ENCODE measurements around the gene ABCA1.

ABCA1 gene

DNA sequence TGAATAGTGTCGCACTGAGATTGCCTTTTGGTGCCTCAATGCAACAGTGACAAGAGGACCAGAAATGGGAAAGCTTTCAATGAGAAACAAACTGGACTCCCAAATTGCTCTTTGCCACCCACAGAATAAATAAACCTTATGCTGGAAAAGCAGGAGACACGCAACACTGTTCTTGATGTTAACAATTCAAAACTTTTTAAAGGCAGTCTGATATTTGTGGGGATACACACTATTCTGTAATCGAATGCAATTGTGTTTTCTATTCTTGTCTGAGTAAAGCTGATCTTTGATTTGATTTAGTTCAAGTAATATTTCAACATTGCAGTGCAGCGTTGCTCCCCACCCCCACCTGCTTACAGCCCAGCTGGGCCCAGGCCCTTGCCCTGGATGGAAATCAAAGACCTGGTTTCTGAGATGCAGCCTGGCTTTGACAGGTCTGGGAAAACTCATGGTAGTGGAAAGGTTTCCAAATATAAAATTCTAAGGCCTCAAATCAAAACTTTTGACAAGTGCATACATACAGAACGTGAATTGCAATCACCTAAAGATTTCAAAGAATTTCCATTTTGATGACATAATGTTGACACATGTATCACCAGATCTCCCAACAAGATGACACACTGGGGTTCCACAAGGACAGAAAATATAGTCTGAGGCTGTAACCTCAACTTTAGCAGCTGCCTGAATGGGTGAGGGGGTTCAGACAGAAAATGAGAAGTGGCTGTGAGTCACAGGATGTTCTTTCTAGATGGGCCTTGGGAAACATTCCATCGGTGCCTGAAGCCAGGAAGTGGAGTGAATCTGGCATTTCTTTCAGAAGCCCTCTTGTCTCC lies 55.1 kb downstream of the ABCA1 start:
- no peaks in the 10 kb centered on the region for H3K36me3 ChIP-seq (ENCODE audit: control insufficient read depth, insufficient read depth, low read length)
- H3K27ac ChIP-seq (ENCODE audit: insufficient read depth, low read length, poor library complexity, severe bottlenecking): no peak overlapping the region
- H3K4me1 ChIP-seq (ENCODE audit: control insufficient read depth, insufficient read depth, low read length, poor library complexity, severe bottlenecking): no peaks in the 10 kb centered on the region
- H3K27me3 ChIP-seq (replicated peaks; ENCODE audit: control insufficient read depth, insufficient read depth, low read length, poor library complexity, severe bottlenecking): no peaks in the 10 kb centered on the region
- DNase-seq: no peak
- no peaks in the 10 kb centered on the region for H3K9me3 ChIP-seq (ENCODE audit: control insufficient read depth, low read length)
- H3K4me3 ChIP-seq (ENCODE audit: insufficient read depth, low read depth, low read length, poor library complexity, severe bottlenecking): no peak overlapping the region

DNA sequence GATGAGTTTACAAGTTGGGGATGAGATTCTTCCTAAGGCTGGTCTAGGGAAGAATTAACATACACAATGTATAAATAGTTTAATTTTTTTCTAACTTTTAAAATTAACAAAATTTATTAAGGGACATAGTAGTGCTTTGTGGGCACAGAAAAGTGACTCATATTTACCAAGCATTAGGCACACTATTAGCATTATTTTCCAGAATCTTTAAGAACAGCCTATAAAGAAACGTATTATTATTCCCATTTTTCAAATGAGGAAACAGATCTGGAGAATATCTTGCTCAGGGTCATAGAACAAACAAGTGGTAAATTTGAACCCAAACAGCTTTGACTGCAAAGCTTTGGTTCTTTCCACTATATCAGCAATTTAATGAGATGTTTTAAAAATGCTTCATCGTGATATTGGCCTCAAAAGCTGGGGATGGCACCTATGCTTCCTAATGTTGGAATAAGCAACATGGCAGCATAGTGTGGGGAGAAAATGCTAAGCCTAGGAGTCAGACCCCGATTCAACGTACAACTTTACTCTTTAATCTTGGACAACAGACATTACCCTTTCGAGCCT lies 55.9 kb downstream of the ABCA1 start:
- no peaks in the 10 kb centered on the region for H3K4me1 ChIP-seq (ENCODE audit: control insufficient read depth, insufficient read depth, low read length, poor library complexity, severe bottlenecking)
- H3K27me3 ChIP-seq (replicated peaks; ENCODE audit: control insufficient read depth, insufficient read depth, low read length, poor library complexity, severe bottlenecking): no peaks in the 10 kb centered on the region
- H3K36me3 ChIP-seq (ENCODE audit: control insufficient read depth, insufficient read depth, low read length): no peaks in the 10 kb centered on the region
- no peak for DNase-seq
- no peaks in the 10 kb centered on the region for H3K9me3 ChIP-seq (ENCODE audit: control insufficient read depth, low read length)
- H3K27ac ChIP-seq (ENCODE audit: insufficient read depth, low read length, poor library complexity, severe bottlenecking): no peak overlapping the region
- H3K4me3 ChIP-seq (ENCODE audit: insufficient read depth, low read depth, low read length, poor library complexity, severe bottlenecking): no peak overlapping the region

- H3K27me3 ChIP-seq (replicated peaks; ENCODE audit: control insufficient read depth, insufficient read depth, low read length, poor library complexity, severe bottlenecking): no peaks in the 10 kb centered on the region
- H3K9me3 ChIP-seq (ENCODE audit: control insufficient read depth, low read length): no peaks in the 10 kb centered on the region
- H3K4me3 ChIP-seq (ENCODE audit: insufficient read depth, low read depth, low read length, poor library complexity, severe bottlenecking): no peak overlapping the region
- DNase-seq: no peak
- no peaks in the 10 kb centered on the region for H3K4me1 ChIP-seq (ENCODE audit: control insufficient read depth, insufficient read depth, low read length, poor library complexity, severe bottlenecking)
- H3K36me3 ChIP-seq (ENCODE audit: control insufficient read depth, insufficient read depth, low read length): no peaks in the 10 kb centered on the region
- H3K27ac ChIP-seq (ENCODE audit: insufficient read depth, low read length, poor library complexity, severe bottlenecking): no peak overlapping the region
These were observed 58.1 kb downstream of the ABCA1 start for GRCh38 chr9:104869811-104870210.

GRCh38 chr9:104868687-104869404 lies 59.1 kb downstream of the ABCA1 start:
- Histone ChIP-seq H3K36me3 (ENCODE audit: control insufficient read depth, insufficient read depth, low read length) (no peaks in the 10 kb centered on the region), H3K27ac (ENCODE audit: insufficient read depth, low read length, poor library complexity, severe bottlenecking) (no peak overlapping the region), H3K4me1 (ENCODE audit: control insufficient read depth, insufficient read depth, low read length, poor library complexity, severe bottlenecking) (no peaks in the 10 kb centered on the region), H3K27me3 (replicated peaks; ENCODE audit: control insufficient read depth, insufficient read depth, low read length, poor library complexity, severe bottlenecking) (no peaks in the 10 kb centered on the region), H3K9me3 (ENCODE audit: control insufficient read depth, low read length) (no peaks in the 10 kb centered on the region), H3K4me3 (ENCODE audit: insufficient read depth, low read depth, low read length, poor library complexity, severe bottlenecking) (no peak overlapping the region)
- no peak for DNase-seq

GRCh38 chr9:104868303-104868686 lies 59.7 kb downstream of the ABCA1 start:
- H3K27ac ChIP-seq (ENCODE audit: insufficient read depth, low read length, poor library complexity, severe bottlenecking): no peak overlapping the region
- no peaks in the 10 kb centered on the region for H3K9me3 ChIP-seq (ENCODE audit: control insufficient read depth, low read length)
- no peak for DNase-seq
- no peak overlapping the region for H3K4me3 ChIP-seq (ENCODE audit: insufficient read depth, low read depth, low read length, poor library complexity, severe bottlenecking)
- no peaks in the 10 kb centered on the region for H3K36me3 ChIP-seq (ENCODE audit: control insufficient read depth, insufficient read depth, low read length)
- no peaks in the 10 kb centered on the region for H3K4me1 ChIP-seq (ENCODE audit: control insufficient read depth, insufficient read depth, low read length, poor library complexity, severe bottlenecking)
- H3K27me3 ChIP-seq (replicated peaks; ENCODE audit: control insufficient read depth, insufficient read depth, low read length, poor library complexity, severe bottlenecking): no peaks in the 10 kb centered on the region

DNA sequence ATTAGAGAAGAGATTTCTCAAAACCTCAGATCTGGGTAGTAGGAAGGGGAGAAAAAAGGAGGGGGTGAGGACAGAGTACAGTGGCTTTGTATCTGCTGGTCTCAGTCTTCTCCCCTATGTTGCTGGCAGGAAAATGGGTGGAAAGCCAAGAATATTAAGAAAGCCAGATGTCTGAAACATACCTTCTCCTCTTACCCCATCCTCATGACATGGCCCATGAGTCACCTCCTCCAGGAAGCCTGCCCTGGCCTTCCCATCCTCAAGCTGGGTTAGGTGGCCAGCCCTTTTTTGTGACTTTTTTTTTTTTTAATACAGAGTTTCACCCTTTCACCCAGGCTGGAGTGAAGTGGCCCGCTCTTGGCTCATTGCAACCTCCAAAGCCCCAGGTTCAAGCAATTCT lies 61.8 kb downstream of the ABCA1 start:
- Histone ChIP-seq H3K4me1 (ENCODE audit: control insufficient read depth, insufficient read depth, low read length, poor library complexity, severe bottlenecking) (no peaks in the 10 kb centered on the region), H3K36me3 (ENCODE audit: control insufficient read depth, insufficient read depth, low read length) (no peaks in the 10 kb centered on the region), H3K4me3 (ENCODE audit: insufficient read depth, low read depth, low read length, poor library complexity, severe bottlenecking) (no peak overlapping the region), H3K9me3 (ENCODE audit: control insufficient read depth, low read length) (no peaks in the 10 kb centered on the region), H3K27me3 (replicated peaks; ENCODE audit: control insufficient read depth, insufficient read depth, low read length, poor library complexity, severe bottlenecking) (no peaks in the 10 kb centered on the region), H3K27ac (ENCODE audit: insufficient read depth, low read length, poor library complexity, severe bottlenecking) (no peak overlapping the region)
- DNase-seq: no peak

DNA sequence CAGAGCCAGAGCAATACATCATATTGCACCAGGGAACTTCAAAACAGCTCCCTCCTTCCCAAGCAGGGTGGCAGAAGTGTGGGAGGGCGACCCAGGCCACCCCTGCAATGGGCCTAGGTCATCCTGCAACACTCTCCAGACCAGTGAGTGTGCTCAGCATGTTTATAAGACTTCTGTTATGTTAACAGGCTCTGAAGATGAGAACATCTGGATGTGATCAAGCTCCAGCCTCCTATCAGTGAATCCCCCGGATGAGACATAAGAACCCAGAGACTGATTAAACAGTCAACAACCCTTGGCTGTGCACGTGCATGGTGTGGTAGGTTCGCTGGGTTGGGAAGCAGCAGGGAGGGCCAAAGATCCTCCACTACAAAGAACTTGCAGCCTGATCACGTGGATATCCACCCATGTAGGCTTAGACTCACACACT lies 63.3 kb downstream of the ABCA1 start:
- no peak overlapping the region for H3K27ac ChIP-seq (ENCODE audit: insufficient read depth, low read length, poor library complexity, severe bottlenecking)
- no peak overlapping the region for H3K4me3 ChIP-seq (ENCODE audit: insufficient read depth, low read depth, low read length, poor library complexity, severe bottlenecking)
- no peaks in the 10 kb centered on the region for H3K9me3 ChIP-seq (ENCODE audit: control insufficient read depth, low read length)
- no peaks in the 10 kb centered on the region for H3K36me3 ChIP-seq (ENCODE audit: control insufficient read depth, insufficient read depth, low read length)
- DNase-seq: no peak
- H3K4me1 ChIP-seq (ENCODE audit: control insufficient read depth, insufficient read depth, low read length, poor library complexity, severe bottlenecking): no peaks in the 10 kb centered on the region
- no peaks in the 10 kb centered on the region for H3K27me3 ChIP-seq (replicated peaks; ENCODE audit: control insufficient read depth, insufficient read depth, low read length, poor library complexity, severe bottlenecking)

- no peaks in the 10 kb centered on the region for H3K9me3 ChIP-seq (ENCODE audit: control insufficient read depth, low read length)
- H3K36me3 ChIP-seq (ENCODE audit: control insufficient read depth, insufficient read depth, low read length): no peaks in the 10 kb centered on the region
- no peaks in the 10 kb centered on the region for H3K4me1 ChIP-seq (ENCODE audit: control insufficient read depth, insufficient read depth, low read length, poor library complexity, severe bottlenecking)
- H3K4me3 ChIP-seq (ENCODE audit: insufficient read depth, low read depth, low read length, poor library complexity, severe bottlenecking): no peak overlapping the region
- H3K27me3 ChIP-seq (replicated peaks; ENCODE audit: control insufficient read depth, insufficient read depth, low read length, poor library complexity, severe bottlenecking): no peaks in the 10 kb centered on the region
- no peak overlapping the region for H3K27ac ChIP-seq (ENCODE audit: insufficient read depth, low read length, poor library complexity, severe bottlenecking)
- peak in 2 of 3 donors; percentile 5 to 14 for DNase-seq
These were observed 64.6 kb downstream of the ABCA1 start for GRCh38 chr9:104863180-104863883.

- H3K9me3 ChIP-seq (ENCODE audit: control insufficient read depth, low read length): no peaks in the 10 kb centered on the region
- peaks cover under 1% of the 10 kb centered on the region for H3K36me3 ChIP-seq (ENCODE audit: control insufficient read depth, insufficient read depth, low read length)
- H3K4me3 ChIP-seq (ENCODE audit: insufficient read depth, low read depth, low read length, poor library complexity, severe bottlenecking): no peak overlapping the region
- no peaks in the 10 kb centered on the region for H3K4me1 ChIP-seq (ENCODE audit: control insufficient read depth, insufficient read depth, low read length, poor library complexity, severe bottlenecking)
- H3K27me3 ChIP-seq (replicated peaks; ENCODE audit: control insufficient read depth, insufficient read depth, low read length, poor library complexity, severe bottlenecking): no peaks in the 10 kb centered on the region
- no peak for DNase-seq
- H3K27ac ChIP-seq (ENCODE audit: insufficient read depth, low read length, poor library complexity, severe bottlenecking): no peak overlapping the region
These were observed 66.6 kb downstream of the ABCA1 start for GRCh38 chr9:104861397-104861796.

Data from effector memory CD4-positive, alpha-beta T cell (primary cell).